Measurements from ENCODE around the gene INS.

The INS gene

GRCh38 chr11:2143477-2143798, 17.6 kb downstream of the INS start:
- DNase-seq = no peak

GRCh38 chr11:2142762-2143202, 18.2 kb downstream of the INS start:
- DNase-seq = no peak

GRCh38 chr11:2142300-2142759, 18.7 kb downstream of the INS start:
- no peak for DNase-seq

GRCh38 chr11:2140411-2141400, 20.3 kb downstream of the INS start:
- DNase-seq = peak in 1 of 2 experiments; percentile 40

GRCh38 chr11:2139621-2140337, 21.2 kb downstream of the INS start:
- DNase-seq = peak in 1 of 2 experiments; percentile 57

- DNase-seq = peak in 1 of 2 experiments; percentile 50
Observed at GRCh38 chr11:2139123-2139521, 21.9 kb downstream of the INS start, which contains the start of gene IGF2. Gene IGF2 (minus strand): TSS chr11:2139389. CDS start chr11:2135523, 3,866 bp downstream.

- DNase-seq = no peak
Observed at GRCh38 chr11:2138431-2139122, 22.4 kb downstream of the INS start.

GRCh38 chr11:2138068-2138430, 23.0 kb downstream of the INS start:
- DNase-seq = peak in 1 of 2 experiments; percentile 46

GRCh38 chr11:2137202-2138067, 23.6 kb downstream of the INS start:
- DNase-seq = peak in 1 of 2 experiments; percentile 72

- no peak for DNase-seq
Observed at GRCh38 chr11:2136952-2137201, 24.1 kb downstream of the INS start.

- DNase-seq = no peak
Observed at GRCh38 chr11:2136209-2136951, 24.6 kb downstream of the INS start.

- DNase-seq = no peak
Observed at GRCh38 chr11:2135648-2136201, 25.3 kb downstream of the INS start.

- no peak for DNase-seq
Observed at GRCh38 chr11:2135018-2135569, 25.9 kb downstream of the INS start.

GRCh38 chr11:2134022-2135010, 26.7 kb downstream of the INS start:
- DNase-seq = no peak

- DNase-seq = no peak
Observed at GRCh38 chr11:2133241-2134021, 27.6 kb downstream of the INS start.

- DNase-seq = no peak
Observed at GRCh38 chr11:2132874-2133240, 28.2 kb downstream of the INS start.

GRCh38 chr11:2132246-2132645, 28.8 kb downstream of the INS start:
- DNase-seq = no peak

GRCh38 chr11:2131371-2132236, 29.4 kb downstream of the INS start:
- DNase-seq = no peak

Data from NCI-H526 (cell line).